Neuronal stem cell (in vitro differentiated cells): Measurements from ENCODE around the gene ARHGAP9.

Experiments used
- DNase-seq: peaks from one replicate; pipeline ENCODE4 v3.0.0-alpha.2; 2013; ENCODE audit warnings: low spot score
- H2AFZ ChIP-seq: one replicate; pipeline ENCODE4 v1.6.1; 2013; ENCODE audit warnings: mild to moderate bottlenecking, low read length, inconsistent platforms
- H2AK5ac ChIP-seq: 2 replicates; pipeline ENCODE4 v1.6.1; 2013; ENCODE audit warnings: low read depth, mild to moderate bottlenecking, inconsistent platforms, low read length, moderate library complexity, mixed read lengths
- H2BK120ac ChIP-seq: 2 replicates; pipeline ENCODE4 v1.6.1; 2013; ENCODE audit warnings: low read depth, mild to moderate bottlenecking, inconsistent platforms, low read length, moderate library complexity, mixed read lengths
- H2BK12ac ChIP-seq: one replicate; pipeline ENCODE4 v1.6.1; 2013; ENCODE audit warnings: low read length, inconsistent platforms
- H2BK15ac ChIP-seq: 2 replicates; pipeline ENCODE4 v1.6.1; 2013; ENCODE audit warnings: mild to moderate bottlenecking, low read length, inconsistent platforms, mixed read lengths
- H2BK5ac ChIP-seq: one replicate; pipeline ENCODE4 v1.6.1; 2013; ENCODE audit warnings: inconsistent platforms, mild to moderate bottlenecking, low read length, moderate library complexity
- H3K14ac ChIP-seq: one replicate; pipeline ENCODE4 v1.6.1; 2013; ENCODE audit warnings: low read length, inconsistent platforms
- H3K18ac ChIP-seq: 2 replicates; pipeline ENCODE4 v1.6.1; 2013; ENCODE audit warnings: low read length, inconsistent platforms
- H3K23ac ChIP-seq: 2 replicates; pipeline ENCODE4 v1.6.1; 2013; ENCODE audit warnings: low read depth, mild to moderate bottlenecking, mixed read lengths, low read length, inconsistent platforms; ENCODE audit not compliant: poor library complexity
- H3K27ac ChIP-seq: replicated peaks from 3 replicates; pipeline ENCODE4 v1.5.1; 2013; ENCODE audit warnings: low read length, inconsistent platforms
- H3K27me3 ChIP-seq, 3 experiments: 2 replicates each; pipeline ENCODE4 v1.6.1; 2013; ENCODE audit warnings: low read length in 3 of 3, mild to moderate bottlenecking in 2 of 3, inconsistent platforms in 1 of 3, low read depth in 1 of 3, mixed read lengths in 1 of 3, moderate library complexity in 1 of 3; ENCODE audit not compliant: control insufficient read depth in 3 of 3, insufficient read depth in 3 of 3
- H3K36me3 ChIP-seq, 2 donors: replicated peaks in 1 of 2; 2 replicates each; pipeline ENCODE4 v1.6.1; 2013; ENCODE audit warnings: low read length in 2 of 2; ENCODE audit not compliant: control insufficient read depth in 2 of 2, insufficient read depth in 2 of 2
- H3K4ac ChIP-seq: 2 replicates; pipeline ENCODE4 v1.6.1; 2013; ENCODE audit warnings: inconsistent platforms, mild to moderate bottlenecking, low read length, moderate library complexity
- H3K4me1 ChIP-seq, 2 donors: 1 replicate in 1 of 2; 2 replicates in 1 of 2; pipeline ENCODE4 v1.6.1; 2013; ENCODE audit warnings: low read length in 2 of 2, low read depth in 1 of 2; ENCODE audit not compliant: control insufficient read depth in 2 of 2, insufficient read depth in 1 of 2
- H3K4me2 ChIP-seq: one replicate; pipeline ENCODE4 v1.6.1; 2013; ENCODE audit warnings: mild to moderate bottlenecking, low read length, inconsistent platforms; ENCODE audit not compliant: insufficient read depth, poor library complexity, severe bottlenecking
- H3K4me3 ChIP-seq, 2 donors: 2 replicates each; pipeline ENCODE4 v1.5.1; 2013; ENCODE audit warnings: low read length in 2 of 2, mild to moderate bottlenecking in 2 of 2, inconsistent platforms in 1 of 2, moderate library complexity in 1 of 2
- H3K79me1 ChIP-seq: one replicate; pipeline ENCODE4 v1.6.1; 2013; ENCODE audit warnings: low read depth, mild to moderate bottlenecking, inconsistent platforms, low read length, moderate library complexity
- H3K9ac ChIP-seq: one replicate; pipeline ENCODE4 v1.6.1; 2013; ENCODE audit warnings: mild to moderate bottlenecking, low read depth, low read length, inconsistent platforms; ENCODE audit not compliant: poor library complexity
- H3K9me3 ChIP-seq, 2 donors: replicated peaks in 1 of 2; 2 replicates each; pipeline versions ENCODE3 to v1.6.1; 2013; ENCODE audit warnings: low read length in 2 of 2, mild to moderate bottlenecking in 2 of 2, inconsistent platforms in 1 of 2, low read depth in 1 of 2, mixed read lengths in 1 of 2, moderate library complexity in 1 of 2; ENCODE audit not compliant: control insufficient read depth in 2 of 2, insufficient read depth in 1 of 2
- H4K8ac ChIP-seq: one replicate; pipeline ENCODE4 v1.6.1; 2013; ENCODE audit warnings: low read depth, mild to moderate bottlenecking, inconsistent platforms, low read length, moderate library complexity
- H4K91ac ChIP-seq: one replicate; pipeline ENCODE4 v1.6.1; 2013; ENCODE audit warnings: low read length, low read depth, mild to moderate bottlenecking, inconsistent platforms; ENCODE audit not compliant: poor library complexity
- WGBS, 2 donors: extraction: QIAGEN DNeasy Blood & Tissue Kit; methylation state at CpG; one replicate each; pipeline ENCODE4 v1.1.7; 2013; ENCODE audit warnings: missing lambda C conversion rate in 2 of 2, mixed read lengths in 1 of 2; ENCODE audit not compliant: insufficient read length in 2 of 2, insufficient replicate concordance in 1 of 2; ENCODE audit errors: extremely low coverage in 2 of 2; 5-methylcytosine and 5-hydroxymethylcytosine counted together

The ARHGAP9 gene

GRCh38 chr12:57483466-57483865, 3.8 kb upstream of the ARHGAP9 start:
- Histone ChIP-seq H3K79me1 (peaks cover 5% of the 10 kb centered on the region), H2BK12ac (no peak overlapping the region), H3K4me3 (no peak overlapping the region), H2AFZ (peak overlapping the region; percentile 25), H3K27me3 (peaks cover 0 to 15% (median 13%) of the 10 kb centered on the region in 3 experiments), H3K18ac (no peak overlapping the region), H3K27ac (no peak overlapping the region), H4K91ac (no peak overlapping the region), H3K9ac (no peak overlapping the region), H3K36me3 (no peaks in the 10 kb centered on the region), H4K8ac (no peak overlapping the region), H2BK5ac (no peak overlapping the region), H3K9me3 (no peaks in the 10 kb centered on the region), H2BK15ac (no peak overlapping the region), H2BK120ac (no peak overlapping the region), H3K14ac (no peak overlapping the region), H3K4me1 (peaks cover 0 to 2% of the 10 kb centered on the region in 2 donors), H3K23ac (no peak overlapping the region), H2AK5ac (no peak overlapping the region), H3K4me2 (no peak overlapping the region), H3K4ac (no peak overlapping the region)
- WGBS, 2 donors, result no CpG with 5 or more reads among the region's 5 CpGs
- DNase-seq, result no peak

- no peak overlapping the region for H3K4me2 ChIP-seq
- WGBS, 2 donors, result no CpG with 5 or more reads among the region's 1 CpG
- no peak overlapping the region for H3K27ac ChIP-seq
- peaks cover 0 to 12% of the 10 kb centered on the region in 2 donors for H3K4me1 ChIP-seq
- no peak overlapping the region for H2BK120ac ChIP-seq
- no peak overlapping the region for H2BK5ac ChIP-seq
- H3K14ac ChIP-seq, result no peak overlapping the region
- H2AFZ ChIP-seq, result peak overlapping the region; percentile 54
- no peak overlapping the region for H3K18ac ChIP-seq
- H3K36me3 ChIP-seq, result no peaks in the 10 kb centered on the region
- no peaks in the 10 kb centered on the region for H3K79me1 ChIP-seq
- no peak overlapping the region for H3K23ac ChIP-seq
- H3K27me3 ChIP-seq, result peaks cover 3 to 29% (median 29%) of the 10 kb centered on the region in 3 experiments
- H2AK5ac ChIP-seq, result no peak overlapping the region
- no peak overlapping the region for H3K4ac ChIP-seq
- H4K91ac ChIP-seq, result no peak overlapping the region
- no peaks in the 10 kb centered on the region for H3K9me3 ChIP-seq
- DNase-seq, result no peak
- no peak overlapping the region for H3K9ac ChIP-seq
- no peak overlapping the region for H2BK15ac ChIP-seq
- no peak overlapping the region for H4K8ac ChIP-seq
- H3K4me3 ChIP-seq, result no peak overlapping the region
- no peak overlapping the region for H2BK12ac ChIP-seq
Observed at GRCh38 chr12:57481671-57482070, 2.0 kb upstream of the ARHGAP9 start.

- Histone ChIP-seq H2AFZ (no peak overlapping the region), H3K18ac (no peak overlapping the region), H3K14ac (no peak overlapping the region), H2AK5ac (no peak overlapping the region), H3K4ac (no peak overlapping the region), H3K9ac (no peak overlapping the region), H2BK120ac (no peak overlapping the region), H4K8ac (no peak overlapping the region), H3K4me3 (no peak overlapping the region), H2BK12ac (no peak overlapping the region), H3K23ac (no peak overlapping the region), H2BK15ac (no peak overlapping the region), H3K27me3 (peaks cover 21 to 56% (median 56%) of the 10 kb centered on the region in 3 experiments), H3K4me1 (peaks cover 5 to 23% of the 10 kb centered on the region in 2 donors), H3K4me2 (no peak overlapping the region), H3K9me3 (peaks cover 0 to 4% of the 10 kb centered on the region in 2 donors), H3K27ac (no peak overlapping the region), H2BK5ac (no peak overlapping the region), H4K91ac (no peak overlapping the region), H3K79me1 (no peaks in the 10 kb centered on the region), H3K36me3 (no peaks in the 10 kb centered on the region)
- DNase-seq, result no peak
- WGBS, 2 donors, result no CpG with 5 or more reads among the region's 10 CpGs
Observed at GRCh38 chr12:57479043-57479375, 657 bp downstream of the ARHGAP9 start.

- Histone ChIP-seq H3K27me3 (peaks cover 22 to 64% (median 63%) of the 10 kb centered on the region in 3 experiments), H3K4me3 (no peak overlapping the region), H3K4ac (no peak overlapping the region), H2AFZ (peak overlapping the region; percentile 70), H2BK12ac (no peak overlapping the region), H2BK5ac (peak overlapping the region; percentile 75), H3K23ac (peak overlapping the region; percentile 71), H3K18ac (no peak overlapping the region), H2BK15ac (peak overlapping the region; percentile 46), H4K91ac (no peak overlapping the region), H3K9me3 (peaks cover 0 to 4% of the 10 kb centered on the region in 2 donors), H3K14ac (no peak overlapping the region), H3K4me2 (no peak overlapping the region), H4K8ac (no peak overlapping the region), H3K79me1 (no peaks in the 10 kb centered on the region), H3K4me1 (peaks cover 5 to 23% of the 10 kb centered on the region in 2 donors), H3K36me3 (no peaks in the 10 kb centered on the region), H3K27ac (no peak overlapping the region), H2AK5ac (peak overlapping the region; percentile 93), H2BK120ac (no peak overlapping the region), H3K9ac (no peak overlapping the region)
- no peak for DNase-seq
- WGBS, 2 donors, result no CpG with 5 or more reads among the region's 12 CpGs
Observed at GRCh38 chr12:57477710-57478681, 1.7 kb downstream of the ARHGAP9 start.
